ENCODE measurements around the gene DCBLD1. TPM values are rescaled to one million over a fixed set of nuclear protein-coding genes. Genes with fewer than 3 reads are reported as not detected.

The DCBLD1 gene
- total RNA-seq, 1 experiment from 2014 or later = 6.1 TPM

GRCh38 chr6:117531809-117532725 is 49.6 kb downstream of the DCBLD1 start:
- BruUV-seq (replicated peaks) = no TSS peak
- Histone ChIP-seq H3K79me2 (ENCODE audit: low read depth) (no peaks in the 10 kb centered on the region), H3K36me3 (ENCODE audit: low read depth) (0 out of 2 replicates have a peak, but pooled peaks cover 4% of the 10 kb centered on the region), H3K9me2 (ENCODE audit: insufficient read depth) (0 out of 2 replicates have a peak, but pooled peaks cover 3% of the 10 kb centered on the region), H3K27me3 (ENCODE audit: insufficient read depth, low read depth) (no peaks in the 10 kb centered on the region), H3K4me3 (no peak overlapping the region), H3K4me1 (replicated peaks; ENCODE audit: insufficient read depth) (peaks cover 23% of the 10 kb centered on the region), H3K9me3 (ENCODE audit: insufficient read depth, low read depth) (no peaks in the 10 kb centered on the region), H2AFZ (no peak overlapping the region), H3F3A (ENCODE audit: insufficient read depth, low read depth) (peaks cover 5% of the 10 kb centered on the region), H3K4me2 (no peak overlapping the region), H3K27ac (no peak overlapping the region), H4K20me1 (ENCODE audit: insufficient read depth) (no peaks in the 10 kb centered on the region)
- no peak for DNase-seq
- no peak for TF ChIP-seq EZH2 (IDR thresholded peaks at IDR 0.05; ENCODE audit: low read depth)
- no peak for TF ChIP-seq CTCF (conservative IDR thresholded peaks at IDR 0.05)
- POLR2A ChIA-PET (ENCODE audit: unreplicated experiment) = no interaction called here
- CTCF ChIA-PET = interaction anchor here (0.6 kb wide), 1 partner anchor 134 kb away, joined by 3 read pairs; no protein-coding TSS in a partner anchor
- intact Hi-C loops (cut with micrococcal nuclease; ENCODE audit: unreplicated experiment) = no loop called here

DNA sequence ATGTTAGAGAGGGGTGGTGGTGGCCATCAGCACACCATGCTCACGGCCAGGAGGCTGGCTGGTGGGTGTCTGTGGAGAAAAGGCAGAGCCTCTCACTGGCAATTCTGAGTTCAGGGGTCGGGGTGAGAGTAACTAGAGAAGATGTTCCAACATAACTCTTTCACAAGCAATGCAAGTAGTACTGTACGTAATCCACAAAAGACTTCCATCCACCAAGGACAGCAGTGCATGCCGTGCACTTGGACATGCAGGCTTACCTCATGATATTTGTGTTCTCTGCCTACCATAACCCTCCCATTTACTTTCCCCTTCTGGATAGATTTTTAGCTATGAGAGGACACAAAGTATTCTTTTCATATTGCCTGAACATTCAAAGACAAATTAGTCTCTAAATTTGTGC is 51.3 kb downstream of the DCBLD1 start:
- H3K9me2 ChIP-seq (ENCODE audit: insufficient read depth) = 0 out of 2 replicates have a peak, but pooled peaks cover 3% of the 10 kb centered on the region
- peaks cover 18% of the 10 kb centered on the region for H3K4me1 ChIP-seq (replicated peaks; ENCODE audit: insufficient read depth)
- H3K36me3 ChIP-seq (ENCODE audit: low read depth) = peaks cover 8% of the 10 kb centered on the region
- H3K27ac ChIP-seq = no peak overlapping the region
- no peak overlapping the region for H3K4me3 ChIP-seq
- intact Hi-C loops (cut with micrococcal nuclease; ENCODE audit: unreplicated experiment) = no loop called here
- H3K4me2 ChIP-seq = no peak overlapping the region
- CTCF ChIA-PET = no interaction called here
- POLR2A ChIA-PET (ENCODE audit: unreplicated experiment) = no interaction called here
- TF ChIP-seq CTCF (conservative IDR thresholded peaks at IDR 0.05) (no peak), EZH2 (IDR thresholded peaks at IDR 0.05; ENCODE audit: low read depth) (no peak)
- H3K9me3 ChIP-seq (ENCODE audit: insufficient read depth, low read depth) = no peaks in the 10 kb centered on the region
- H2AFZ ChIP-seq = no peak overlapping the region
- H3F3A ChIP-seq (ENCODE audit: insufficient read depth, low read depth) = peaks cover 5% of the 10 kb centered on the region
- H3K79me2 ChIP-seq (ENCODE audit: low read depth) = no peaks in the 10 kb centered on the region
- no peak for DNase-seq
- no peaks in the 10 kb centered on the region for H3K27me3 ChIP-seq (ENCODE audit: insufficient read depth, low read depth)
- no peaks in the 10 kb centered on the region for H4K20me1 ChIP-seq (ENCODE audit: insufficient read depth)
- no TSS peak for BruUV-seq (replicated peaks)

- CTCF ChIA-PET = no interaction called here
- peaks cover 17% of the 10 kb centered on the region for H3K4me1 ChIP-seq (replicated peaks; ENCODE audit: insufficient read depth)
- 0 out of 2 replicates have a peak, but pooled peaks cover 3% of the 10 kb centered on the region for H3K9me2 ChIP-seq (ENCODE audit: insufficient read depth)
- TF ChIP-seq CTCF (conservative IDR thresholded peaks at IDR 0.05) = no peak
- no peak for TF ChIP-seq EZH2 (IDR thresholded peaks at IDR 0.05; ENCODE audit: low read depth)
- H3F3A ChIP-seq (ENCODE audit: insufficient read depth, low read depth) = peaks cover 5% of the 10 kb centered on the region
- BruUV-seq (replicated peaks) = no TSS peak
- intact Hi-C loops (cut with micrococcal nuclease; ENCODE audit: unreplicated experiment) = no loop called here
- H4K20me1 ChIP-seq (ENCODE audit: insufficient read depth) = no peaks in the 10 kb centered on the region
- H3K36me3 ChIP-seq (ENCODE audit: low read depth) = peaks cover 19% of the 10 kb centered on the region
- POLR2A ChIA-PET (ENCODE audit: unreplicated experiment) = no interaction called here
- H3K4me3 ChIP-seq = no peak overlapping the region
- no peak overlapping the region for H3K4me2 ChIP-seq
- H3K27me3 ChIP-seq (ENCODE audit: insufficient read depth, low read depth) = no peaks in the 10 kb centered on the region
- no peak overlapping the region for H2AFZ ChIP-seq
- no peaks in the 10 kb centered on the region for H3K79me2 ChIP-seq (ENCODE audit: low read depth)
- no peaks in the 10 kb centered on the region for H3K9me3 ChIP-seq (ENCODE audit: insufficient read depth, low read depth)
- H3K27ac ChIP-seq = no peak overlapping the region
- DNase-seq = no peak
These were observed 52.5 kb downstream of the DCBLD1 start for GRCh38 chr6:117534974-117535373.
